ENCODE data around the gene CSF2RB. TPM values are rescaled to one million over a fixed set of nuclear protein-coding genes. Genes with fewer than 3 reads are reported as not detected.
A peak's percentile ranks its signal among the peaks of the same experiment; 100 is the strongest.

The CSF2RB gene
- total RNA-seq, 1 experiment from 2014 or later, result 5.6 TPM

DNA sequence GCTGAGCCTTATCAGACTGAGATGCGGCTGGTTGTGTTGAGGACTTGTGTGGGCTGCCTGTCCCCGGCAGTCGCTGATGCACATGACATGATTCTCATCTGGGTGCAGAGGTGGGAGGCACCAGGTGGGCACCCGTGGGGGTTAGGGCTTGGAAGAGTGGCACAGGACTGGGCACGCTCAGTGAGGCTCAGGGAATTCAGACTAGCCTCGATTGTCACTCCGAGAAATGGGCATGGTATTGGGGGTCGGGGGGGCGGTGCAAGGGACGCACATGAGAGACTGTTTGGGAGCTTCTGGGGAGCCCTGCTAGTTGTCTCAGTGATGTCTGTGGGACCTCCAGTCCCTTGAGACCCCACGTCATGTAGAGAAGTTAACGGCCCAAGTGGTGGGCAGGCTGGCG, 25.5 kb downstream of the CSF2RB start:
- H3K9me3 ChIP-seq (ENCODE audit: low read length), result no peaks in the 10 kb centered on the region

DNA sequence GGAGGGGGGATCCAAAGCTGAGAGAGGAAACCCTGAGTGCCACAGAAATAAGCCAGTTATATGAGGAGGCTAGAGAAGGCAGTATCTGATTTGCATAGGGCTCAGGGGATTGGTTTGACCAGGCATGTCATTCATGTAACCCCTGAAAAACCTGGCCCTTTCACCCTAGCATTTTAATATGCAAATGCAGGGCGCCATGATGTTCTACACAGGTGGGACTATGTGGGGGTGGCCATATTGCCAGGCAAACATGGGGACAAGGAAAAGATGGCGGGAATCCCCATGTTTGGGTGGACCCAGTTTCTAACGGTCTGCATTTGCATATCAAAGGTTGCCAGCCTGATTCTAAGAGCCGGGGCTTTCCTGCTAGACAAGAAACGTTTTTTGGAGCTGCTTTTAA, 27.2 kb downstream of the CSF2RB start:
- no peaks in the 10 kb centered on the region for H3K27me3 ChIP-seq (ENCODE audit: low read length)
- DNase-seq, result peak; percentile 77
- peak overlapping the region; percentile 64; the same call in 1 of the 2 replicates for H2AFZ ChIP-seq (ENCODE audit: low read length)
- no peaks in the 10 kb centered on the region for H4K20me1 ChIP-seq (ENCODE audit: insufficient read depth, low read depth, low read length)
- H3K4me3 ChIP-seq (ENCODE audit: low read length), result peak overlapping the region; percentile 26
- no peak overlapping the region for H3K9ac ChIP-seq (ENCODE audit: low read length)
- H3K9me3 ChIP-seq (ENCODE audit: low read length), result no peaks in the 10 kb centered on the region
- H3K9me2 ChIP-seq (replicated peaks; ENCODE audit: insufficient read depth, low read length), result no peaks in the 10 kb centered on the region
- no peaks in the 10 kb centered on the region for H3K79me2 ChIP-seq (ENCODE audit: low read length)
- H3K4me2 ChIP-seq (ENCODE audit: low read depth, low read length, poor library complexity, severe bottlenecking), result peak overlapping the region; percentile 30
- H3K4me1 ChIP-seq (ENCODE audit: low read length), result peaks cover 21% of the 10 kb centered on the region
- H3K27ac ChIP-seq (ENCODE audit: low read length), result no peak overlapping the region
- H3K36me3 ChIP-seq (ENCODE audit: insufficient read depth, low read length), result no peaks in the 10 kb centered on the region

More for the DNA sequence above, 25.5 kb downstream of the CSF2RB start:
- Histone ChIP-seq H3K4me3 (ENCODE audit: low read length) (no peak overlapping the region), H3K36me3 (ENCODE audit: insufficient read depth, low read length) (no peaks in the 10 kb centered on the region), H3K79me2 (ENCODE audit: low read length) (no peaks in the 10 kb centered on the region), H3K27me3 (ENCODE audit: low read length) (no peaks in the 10 kb centered on the region), H3K4me1 (ENCODE audit: low read length) (peaks cover 21% of the 10 kb centered on the region), H3K9ac (ENCODE audit: low read length) (no peak overlapping the region), H3K4me2 (ENCODE audit: low read depth, low read length, poor library complexity, severe bottlenecking) (no peak overlapping the region), H3K9me2 (replicated peaks; ENCODE audit: insufficient read depth, low read length) (no peaks in the 10 kb centered on the region), H2AFZ (ENCODE audit: low read length) (no peak overlapping the region), H3K27ac (ENCODE audit: low read length) (no peak overlapping the region), H4K20me1 (ENCODE audit: insufficient read depth, low read depth, low read length) (no peaks in the 10 kb centered on the region)
- no peak for DNase-seq

DNA sequence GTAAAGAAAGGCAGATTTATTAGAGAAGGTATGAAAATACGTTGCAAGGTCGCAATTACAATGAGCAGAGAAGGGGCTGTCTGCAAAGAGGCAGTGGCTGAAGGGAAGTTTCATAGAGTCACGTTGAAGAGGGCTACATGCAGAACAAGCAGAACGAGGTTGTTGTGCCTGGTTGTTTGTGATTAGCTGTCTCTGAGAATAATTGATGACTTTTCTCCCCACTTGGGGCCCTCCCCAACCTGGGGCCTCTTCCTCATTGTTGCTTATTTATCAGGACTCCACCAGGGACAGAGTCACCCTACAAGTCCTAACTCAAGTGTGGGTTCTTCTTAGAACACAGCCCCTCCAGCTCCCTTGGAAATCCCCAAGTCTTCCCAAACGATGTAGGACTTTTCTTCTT, 29.1 kb downstream of the CSF2RB start:
- Histone ChIP-seq H3K9ac (ENCODE audit: low read length) (no peak overlapping the region), H3K4me2 (ENCODE audit: low read depth, low read length, poor library complexity, severe bottlenecking) (no peak overlapping the region), H3K27me3 (ENCODE audit: low read length) (no peaks in the 10 kb centered on the region), H3K4me3 (ENCODE audit: low read length) (no peak overlapping the region), H2AFZ (ENCODE audit: low read length) (no peak overlapping the region), H3K9me2 (replicated peaks; ENCODE audit: insufficient read depth, low read length) (no peaks in the 10 kb centered on the region), H3K79me2 (ENCODE audit: low read length) (no peaks in the 10 kb centered on the region), H3K9me3 (ENCODE audit: low read length) (no peaks in the 10 kb centered on the region), H3K27ac (ENCODE audit: low read length) (no peak overlapping the region), H3K4me1 (ENCODE audit: low read length) (peaks cover 15% of the 10 kb centered on the region), H3K36me3 (ENCODE audit: insufficient read depth, low read length) (no peaks in the 10 kb centered on the region), H4K20me1 (ENCODE audit: insufficient read depth, low read depth, low read length) (no peaks in the 10 kb centered on the region)
- no peak for DNase-seq

DNA sequence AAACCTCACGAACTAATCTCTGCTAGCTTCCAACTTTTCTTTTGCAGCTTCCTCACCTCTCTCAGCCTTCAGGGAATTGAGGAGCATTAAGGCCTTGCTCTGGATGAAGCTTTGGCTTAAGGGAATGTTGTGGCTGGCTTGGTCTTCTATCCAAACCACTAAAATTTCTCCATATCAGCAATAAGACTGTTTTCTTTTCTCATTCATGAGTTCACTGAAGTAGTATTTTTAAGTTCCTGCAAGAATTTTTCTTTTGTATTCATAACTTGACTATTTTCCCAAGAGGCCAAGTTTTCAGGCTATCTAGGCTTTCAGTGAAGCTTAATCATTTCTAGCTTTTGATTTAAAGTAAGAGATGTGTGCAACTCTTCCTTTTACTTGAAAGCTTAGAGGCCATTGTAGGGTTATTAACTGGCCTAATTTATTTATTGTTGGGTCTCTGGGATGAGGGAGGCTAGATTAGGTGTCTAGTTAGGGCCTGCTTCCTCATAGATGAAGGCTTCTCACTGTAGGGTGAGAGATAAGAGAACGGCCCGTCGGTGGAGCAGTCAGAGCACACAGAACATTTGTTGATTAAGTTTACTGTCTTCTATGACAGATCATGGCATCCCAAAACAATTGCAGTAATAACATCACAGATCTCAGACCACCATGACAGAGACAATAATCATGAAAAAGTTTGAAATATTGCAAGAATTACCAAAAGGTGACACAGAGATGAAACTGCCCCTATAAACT, 33.2 kb downstream of the CSF2RB start:
- no peaks in the 10 kb centered on the region for H3K79me2 ChIP-seq (ENCODE audit: low read length)
- peak; percentile 48 for DNase-seq
- H3K4me1 ChIP-seq (ENCODE audit: low read length), result no peaks in the 10 kb centered on the region
- no peaks in the 10 kb centered on the region for H3K36me3 ChIP-seq (ENCODE audit: insufficient read depth, low read length)
- no peaks in the 10 kb centered on the region for H3K27me3 ChIP-seq (ENCODE audit: low read length)
- H3K9ac ChIP-seq (ENCODE audit: low read length), result no peak overlapping the region
- H3K9me3 ChIP-seq (ENCODE audit: low read length), result no peaks in the 10 kb centered on the region
- no peak overlapping the region for H2AFZ ChIP-seq (ENCODE audit: low read length)
- H3K4me3 ChIP-seq (ENCODE audit: low read length), result no peak overlapping the region
- no peaks in the 10 kb centered on the region for H3K9me2 ChIP-seq (replicated peaks; ENCODE audit: insufficient read depth, low read length)
- no peak overlapping the region for H3K27ac ChIP-seq (ENCODE audit: low read length)
- H3K4me2 ChIP-seq (ENCODE audit: low read depth, low read length, poor library complexity, severe bottlenecking), result no peak overlapping the region
- H4K20me1 ChIP-seq (ENCODE audit: insufficient read depth, low read depth, low read length), result no peaks in the 10 kb centered on the region

DNA sequence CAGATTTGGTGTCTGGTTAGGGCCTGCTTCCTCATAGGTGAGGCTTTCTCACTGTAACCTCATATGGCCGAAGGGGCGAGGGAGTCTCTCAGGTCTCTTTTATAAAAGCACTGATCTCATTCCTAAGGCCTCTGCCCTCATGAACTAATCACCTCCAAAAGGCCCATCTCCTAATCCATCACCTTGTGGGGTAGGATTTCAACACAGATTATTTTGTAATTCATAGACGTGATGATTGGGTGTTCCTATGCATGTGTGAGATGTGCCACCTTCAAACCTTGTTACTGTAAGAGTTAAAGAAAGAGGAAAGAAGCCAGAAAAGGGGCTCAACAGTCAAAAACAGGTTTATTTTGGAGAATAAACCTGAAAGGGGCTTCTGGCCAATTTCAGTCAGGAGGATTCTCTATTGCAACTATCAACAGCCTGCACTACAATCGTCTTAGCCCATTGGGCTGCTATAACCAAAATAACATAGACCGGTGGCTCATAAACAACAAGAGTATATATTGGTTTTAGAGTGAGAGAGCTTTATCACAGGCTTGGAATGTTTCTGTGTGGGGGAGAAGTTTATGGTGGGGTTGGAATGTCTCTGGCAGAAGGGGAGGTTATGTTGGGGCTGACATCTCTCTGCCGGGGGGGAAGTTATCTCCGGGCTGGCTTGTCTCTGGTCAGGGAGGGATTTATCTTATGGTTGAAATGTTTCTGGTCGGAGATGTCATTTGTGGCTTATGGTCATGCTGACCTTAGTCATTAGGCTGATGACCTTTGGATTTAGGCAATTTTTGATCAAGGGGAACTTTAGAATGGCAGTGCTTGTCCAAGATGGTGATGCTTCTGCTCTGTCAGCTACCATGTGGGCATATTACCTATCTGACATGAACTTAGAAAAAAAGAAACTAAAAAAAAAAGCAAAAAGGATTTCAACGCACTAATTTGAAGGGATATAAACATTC, 35.1 kb downstream of the CSF2RB start:
- no peaks in the 10 kb centered on the region for H3K27me3 ChIP-seq (ENCODE audit: low read length)

DNA sequence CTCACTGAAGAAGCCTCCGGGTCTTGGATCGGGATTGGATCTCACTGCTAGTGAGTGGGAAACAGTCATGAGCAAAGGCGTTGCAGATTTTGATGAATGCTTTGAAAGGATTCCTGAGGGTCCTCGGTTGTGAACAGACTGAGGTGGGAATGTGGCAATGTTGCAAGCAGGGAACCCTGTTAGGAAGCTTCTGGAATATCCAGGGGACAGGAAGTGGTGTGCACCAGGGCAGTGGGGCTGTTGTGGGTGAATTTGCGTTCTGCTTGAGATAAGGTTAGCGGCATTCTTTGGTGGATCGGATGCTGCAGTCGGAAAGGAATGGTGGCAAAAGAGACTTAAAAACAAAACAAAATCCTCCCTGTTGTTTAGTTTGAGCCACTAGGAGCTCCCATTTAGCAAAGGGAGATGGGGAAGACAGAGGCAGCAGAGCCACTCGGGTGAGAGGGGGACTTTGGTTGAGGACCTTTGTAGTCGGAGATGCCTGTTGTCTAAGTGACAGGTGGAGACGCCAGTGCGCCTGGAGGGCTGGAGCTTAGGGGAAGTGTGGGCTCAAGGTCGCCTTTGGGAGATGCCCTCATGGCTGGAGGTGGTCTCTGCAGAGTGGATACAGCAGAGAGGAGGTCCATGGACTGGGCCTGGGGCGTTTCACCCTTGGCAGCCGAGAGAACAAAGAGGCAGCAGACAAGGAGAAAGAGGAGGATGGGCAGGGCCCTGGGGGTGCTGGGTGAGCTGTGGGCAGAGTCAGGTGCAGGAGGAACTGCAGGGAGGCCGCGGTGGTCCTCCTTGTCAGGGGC, 37.6 kb downstream of the CSF2RB start:
- H3K4me2 ChIP-seq (ENCODE audit: low read depth, low read length, poor library complexity, severe bottlenecking), result no peak overlapping the region
- no peaks in the 10 kb centered on the region for H3K27me3 ChIP-seq (ENCODE audit: low read length)
- H3K4me3 ChIP-seq (ENCODE audit: low read length), result no peak overlapping the region
- no peak overlapping the region for H3K9ac ChIP-seq (ENCODE audit: low read length)
- DNase-seq, result no peak
- no peaks in the 10 kb centered on the region for H3K79me2 ChIP-seq (ENCODE audit: low read length)
- no peaks in the 10 kb centered on the region for H3K36me3 ChIP-seq (ENCODE audit: insufficient read depth, low read length)
- H3K9me2 ChIP-seq (replicated peaks; ENCODE audit: insufficient read depth, low read length), result no peaks in the 10 kb centered on the region
- no peak overlapping the region for H3K27ac ChIP-seq (ENCODE audit: low read length)
- no peaks in the 10 kb centered on the region for H3K4me1 ChIP-seq (ENCODE audit: low read length)
- no peaks in the 10 kb centered on the region for H4K20me1 ChIP-seq (ENCODE audit: insufficient read depth, low read depth, low read length)
- no peak overlapping the region for H2AFZ ChIP-seq (ENCODE audit: low read length)
- no peaks in the 10 kb centered on the region for H3K9me3 ChIP-seq (ENCODE audit: low read length)

More for the DNA sequence above, 35.1 kb downstream of the CSF2RB start:
- DNase-seq, result no peak
- Histone ChIP-seq H3K4me1 (ENCODE audit: low read length) (no peaks in the 10 kb centered on the region), H2AFZ (ENCODE audit: low read length) (no peak overlapping the region), H3K9me3 (ENCODE audit: low read length) (no peaks in the 10 kb centered on the region), H3K36me3 (ENCODE audit: insufficient read depth, low read length) (no peaks in the 10 kb centered on the region), H4K20me1 (ENCODE audit: insufficient read depth, low read depth, low read length) (no peaks in the 10 kb centered on the region), H3K27ac (ENCODE audit: low read length) (no peak overlapping the region), H3K4me2 (ENCODE audit: low read depth, low read length, poor library complexity, severe bottlenecking) (no peak overlapping the region), H3K9me2 (replicated peaks; ENCODE audit: insufficient read depth, low read length) (no peaks in the 10 kb centered on the region), H3K79me2 (ENCODE audit: low read length) (no peaks in the 10 kb centered on the region), H3K9ac (ENCODE audit: low read length) (no peak overlapping the region), H3K4me3 (ENCODE audit: low read length) (no peak overlapping the region)

DNA sequence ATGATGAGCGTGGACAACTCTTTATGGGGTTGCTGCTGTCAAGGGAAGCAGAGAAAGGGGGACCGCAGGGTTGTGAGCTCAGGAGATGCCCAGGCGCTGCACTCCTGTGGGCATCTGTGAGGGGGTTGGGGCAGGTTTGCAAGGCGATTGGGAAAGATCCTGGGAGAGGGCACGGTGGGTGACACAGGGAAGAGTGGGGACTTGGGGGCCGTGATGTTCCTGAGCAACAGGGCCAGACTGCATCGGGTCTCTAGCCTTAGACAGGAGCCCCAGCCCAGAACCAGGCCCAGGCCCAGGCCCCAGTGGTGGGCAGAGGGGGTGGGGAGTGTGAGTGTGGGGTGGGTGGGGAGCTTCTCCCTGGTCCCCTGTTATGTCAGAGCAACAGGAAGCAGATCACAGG, 38.3 kb downstream of the CSF2RB start:
- no peaks in the 10 kb centered on the region for H3K9me2 ChIP-seq (replicated peaks; ENCODE audit: insufficient read depth, low read length)
- no peak overlapping the region for H3K4me2 ChIP-seq (ENCODE audit: low read depth, low read length, poor library complexity, severe bottlenecking)
- no peaks in the 10 kb centered on the region for H4K20me1 ChIP-seq (ENCODE audit: insufficient read depth, low read depth, low read length)
- H3K4me1 ChIP-seq (ENCODE audit: low read length), result no peaks in the 10 kb centered on the region
- DNase-seq, result no peak
- H3K4me3 ChIP-seq (ENCODE audit: low read length), result no peak overlapping the region
- H3K9me3 ChIP-seq (ENCODE audit: low read length), result no peaks in the 10 kb centered on the region
- H2AFZ ChIP-seq (ENCODE audit: low read length), result no peak overlapping the region
- H3K27me3 ChIP-seq (ENCODE audit: low read length), result no peaks in the 10 kb centered on the region
- H3K36me3 ChIP-seq (ENCODE audit: insufficient read depth, low read length), result no peaks in the 10 kb centered on the region
- H3K27ac ChIP-seq (ENCODE audit: low read length), result no peak overlapping the region
- H3K9ac ChIP-seq (ENCODE audit: low read length), result no peak overlapping the region
- H3K79me2 ChIP-seq (ENCODE audit: low read length), result no peaks in the 10 kb centered on the region

Data from Karpas-422 (cell line).